Endothelial cell of umbilical vein (primary cell): ENCODE measurements around the gene CALCOCO2. TPM values are rescaled to one million over a fixed set of nuclear protein-coding genes. Genes with fewer than 3 reads are reported as not detected.

ENCODE experiments used
- BruUV-seq: library from RNA; stranded (reverse); fragments of 400-500 nt; replicated peaks from 2 replicates; lab custom pipeline; 2021; lab: Mats Ljungman, UMichigan
- CTCF ChIA-PET: fragments of 300-600, 350-600 bp; sonication (Branson Sonifier 250); formaldehyde crosslinking; loops from one replicate; lab custom pipeline; 2021; ENCODE audit warnings: antibody characterized with exemption, inconsistent platforms; lab: Charles Lee
- POLR2A ChIA-PET: fragments of 300-600, 350-600 bp; sonication (Branson Sonifier 250); formaldehyde crosslinking; loops from one replicate; lab custom pipeline; 2021; ENCODE audit warnings: antibody characterized with exemption, inconsistent platforms; lab: Charles Lee
- DNase-seq: peaks from one replicate; pipeline ENCODE4 v3.0.0-alpha.2; 2011; ENCODE audit warnings: low read depth, low spot score
- FAIRE-seq: peaks from 2 replicates; lab custom pipeline; 2011; peaks lifted over from hg19 to GRCh38; lab: Jason Lieb, UNC
- H2AFZ ChIP-seq: 2 replicates; pipeline ENCODE4 v1.6.0; 2012; ENCODE audit warnings: low read depth, low read length, control low read depth, inconsistent platforms
- H3K27ac ChIP-seq: 2 replicates; pipeline ENCODE4 v1.5.1; 2011; ENCODE audit warnings: low read depth, mild to moderate bottlenecking, control low read depth, low read length, moderate library complexity; ENCODE audit not compliant: insufficient read depth
- H3K27me3 ChIP-seq, 2 experiments: 2 replicates each; pipeline versions ENCODE4 v1.6.0 to v1.6.1; 2011; ENCODE audit warnings: low read length in 2 of 2, mixed read lengths in 1 of 2; ENCODE audit not compliant: control insufficient read depth in 2 of 2, insufficient read depth in 2 of 2
- H3K36me3 ChIP-seq, 2 experiments: 2 replicates in 1 of 2; 3 replicates in 1 of 2; pipeline ENCODE4 v1.5.1; 2011; ENCODE audit warnings: low read length in 2 of 2, mild to moderate bottlenecking in 1 of 2, moderate library complexity in 1 of 2; ENCODE audit not compliant: control insufficient read depth in 2 of 2, insufficient read depth in 2 of 2; ENCODE audit errors: extremely low read depth in 1 of 2
- H3K4me1 ChIP-seq: 3 replicates; pipeline ENCODE4 v1.5.1; 2011; ENCODE audit warnings: mild to moderate bottlenecking, low read length; ENCODE audit not compliant: control insufficient read depth, insufficient read depth; ENCODE audit errors: extremely low read depth
- H3K4me2 ChIP-seq: 2 replicates; pipeline ENCODE4 v1.6.1; 2011; ENCODE audit warnings: low read length, control low read depth, mixed read lengths; ENCODE audit not compliant: insufficient read depth
- H3K4me3 ChIP-seq, 3 experiments: fragments of 200-600 bp in 1 of 3; sonication (generic), shearing (Covaris generic) in 1 of 3; replicated peaks in 1 of 3; 2 replicates each; pipeline ENCODE4 v1.5.1; 2011 to 2016; ENCODE audit warnings: control low read depth in 3 of 3, low read length in 3 of 3, mild to moderate bottlenecking in 2 of 3, inconsistent platforms in 1 of 3, low read depth in 1 of 3, moderate library complexity in 1 of 3; ENCODE audit not compliant: insufficient read depth in 1 of 3
- H3K79me2 ChIP-seq: 2 replicates; pipeline ENCODE4 v1.6.0; 2012; ENCODE audit warnings: low read length, inconsistent platforms; ENCODE audit not compliant: control insufficient read depth, insufficient read depth
- H3K9ac ChIP-seq: replicated peaks from 2 replicates; pipeline ENCODE3; 2011; ENCODE audit warnings: low read length, control low read depth; ENCODE audit not compliant: insufficient read depth; ENCODE audit errors: extremely low read depth
- H3K9me1 ChIP-seq: replicated peaks from 3 replicates; pipeline ENCODE4 v1.6.0; 2011; ENCODE audit warnings: mild to moderate bottlenecking, low read length; ENCODE audit not compliant: control insufficient read depth, insufficient read depth; ENCODE audit errors: extremely low read depth
- H3K9me3 ChIP-seq: replicated peaks from 2 replicates; pipeline ENCODE4 v1.5.1; 2012; ENCODE audit warnings: low read length, inconsistent platforms; ENCODE audit not compliant: control insufficient read depth, insufficient read depth
- H4K20me1 ChIP-seq: replicated peaks from 2 replicates; pipeline ENCODE3; 2011; ENCODE audit warnings: mild to moderate bottlenecking, low read length; ENCODE audit not compliant: control insufficient read depth, insufficient read depth; ENCODE audit errors: extremely low read depth
- CTCF ChIP-seq, 2 donors: IDR thresholded peaks; 1 replicate in 1 of 2; 2 replicates in 1 of 2; pipeline ENCODE4 v1.5.1; 2011; ENCODE audit warnings: low read length in 2 of 2, mild to moderate bottlenecking in 2 of 2, moderate library complexity in 2 of 2, control low read depth in 1 of 2, inconsistent platforms in 1 of 2, low read depth in 1 of 2; ENCODE audit not compliant: insufficient read depth in 1 of 2; ENCODE audit errors: extremely low read depth in 1 of 2
- EZH2 ChIP-seq: IDR thresholded peaks from 2 replicates; pipeline ENCODE4 v1.6.1; 2012; ENCODE audit warnings: borderline replicate concordance, low read depth, mild to moderate bottlenecking, moderate library complexity, low read length, inconsistent platforms; ENCODE audit not compliant: severe bottlenecking
- FOS ChIP-seq: IDR thresholded peaks from 2 replicates; pipeline ENCODE4 v1.6.1; 2011; ENCODE audit warnings: mild to moderate bottlenecking, low read length, moderate library complexity, borderline replicate concordance; ENCODE audit not compliant: insufficient read depth
- GATA2 ChIP-seq: IDR thresholded peaks from 2 replicates; pipeline ENCODE4 v1.7.0; 2011; ENCODE audit warnings: low read depth, mild to moderate bottlenecking, moderate library complexity, mixed read lengths, low read length; ENCODE audit not compliant: insufficient read length, insufficient read depth
- JUN ChIP-seq: IDR thresholded peaks from 2 replicates; pipeline ENCODE4 v1.6.1; 2011; ENCODE audit warnings: borderline replicate concordance, low read depth; ENCODE audit not compliant: insufficient read length, insufficient read depth
- MAX ChIP-seq: IDR thresholded peaks from 2 replicates; pipeline ENCODE4 v1.6.1; 2011; ENCODE audit not compliant: insufficient read depth, insufficient read length
- MYC ChIP-seq: IDR thresholded peaks from one replicate; pipeline ENCODE4 v1.6.1; 2011; ENCODE audit warnings: mild to moderate bottlenecking, low read depth, low read length
- POLR2A ChIP-seq: IDR thresholded peaks from 2 replicates; pipeline ENCODE4 v1.6.1; 2012; ENCODE audit warnings: low read depth, mild to moderate bottlenecking, control low read depth, low read length
- POLR2AphosphoS5 ChIP-seq: IDR thresholded peaks from 2 replicates; pipeline ENCODE4 v1.6.1; 2012; ENCODE audit warnings: low read depth, mild to moderate bottlenecking, control low read depth, low read length, moderate library complexity; ENCODE audit not compliant: insufficient read depth
- dilution Hi-C: fragments of 300-500 bp; cut with MboI; formaldehyde crosslinking; loops from one replicate; pipeline ENCODE4 v1.15.0; 2019; ENCODE audit warnings: low sequenced_read_pairs; ENCODE audit not compliant: extremely low pct_ligation_motif_present
- intact Hi-C: fragments of 100-400 bp; cut with micrococcal nuclease; formaldehyde crosslinking; loops from one replicate; pipeline ENCODE4 v1.10.0; 2022
- polyA plus RNA-seq, 4 experiments: library from polyadenylated mRNA; depleted of rRNA in 3 of 4; stranded (reverse) in 3 of 4; unstranded in 1 of 4; fragments of >200 nt; gene quantifications; 2 replicates each; pipeline versions ENCODE4 v1.2.1 to v1.2.3, GENCODE V29; 2011 to 2012; ENCODE audit warnings: missing spikeins in 1 of 4
- total RNA-seq: library from RNA; stranded (reverse); gene quantifications from 2 replicates; pipeline ENCODE4 v1.2.3, GENCODE V29; 2021

Gene CALCOCO2
- total and polyA plus RNA-seq, 2 donors (not counting 3 experiments of a cell fraction or from before 2014, with no cell fraction given), result 20.6 to 64.9 TPM

GRCh38 chr17:48890086-48890485, 59.3 kb downstream of the CALCOCO2 start:
- ChIA-PET CTCF (interaction anchor here (0.6 to 2.7 kb wide), 2 partner anchors 11 to 143 kb away, joined by 3 to 15 read pairs; no protein-coding TSS in a partner anchor), POLR2A (no interaction called here)
- Histone ChIP-seq H4K20me1 (no peaks in the 10 kb centered on the region), H3K9me3 (no peaks in the 10 kb centered on the region), H3K4me1 (peaks cover 11% of the 10 kb centered on the region), H2AFZ (no peak overlapping the region), H3K4me2 (no peak overlapping the region), H3K79me2 (peaks cover 12% of the 10 kb centered on the region), H3K36me3 (peaks cover 0 to 4% of the 10 kb centered on the region in 2 experiments), H3K9me1 (no peaks in the 10 kb centered on the region), H3K27ac (no peak overlapping the region), H3K9ac (no peak overlapping the region), H3K27me3 (no peaks in the 10 kb centered on the region), H3K4me3 (no peak overlapping the region)
- no TSS peak for BruUV-seq
- dilution Hi-C loops, result no loop called here
- FAIRE-seq, result no peak
- intact Hi-C loops, result no loop called here
- TF ChIP-seq MAX (no peak), JUN (no peak), FOS (no peak), MYC (no peak), EZH2 (no peak), POLR2AphosphoS5 (no peak), GATA2 (no peak), POLR2A (no peak), CTCF (IDR thresholded peaks at IDR 0.05; ENCODE audit: extremely low read depth in 1 of 2, insufficient read depth in 1 of 2, low read depth in 1 of 2, low read length in 2 of 2) (no peak)
- no peak for DNase-seq
